Vagina (tissue), 2 donors: ENCODE results near the gene TNS3. TPM values are rescaled to one million over a fixed set of nuclear protein-coding genes. Genes with fewer than 3 reads are reported as not detected.
"Not testable (repeated sequence)": the region's sequence is repeated elsewhere in the genome, so short reads cannot be mapped to it uniquely, and the experiment has no call there.

Experiments
- DNase-seq, 2 donors: peaks; one replicate each; pipeline ENCODE4 v3.0.0-alpha.2; 2017; ENCODE audit errors: extremely low spot score in 2 of 2
- H3K27ac ChIP-seq: fragments of 200-600 bp; sonication (generic); one replicate; pipeline ENCODE4 v1.5.1; 2019
- H3K27me3 ChIP-seq: fragments of 200-600 bp; sonication (generic); one replicate; pipeline ENCODE4 v1.5.1; 2019
- H3K36me3 ChIP-seq, 2 donors: fragments of 200-600 bp; sonication (generic); one replicate each; pipeline ENCODE4 v1.5.1; 2017 to 2019
- H3K4me1 ChIP-seq: fragments of 200-600 bp; sonication (generic); one replicate; pipeline ENCODE4 v1.5.1; 2019
- H3K4me3 ChIP-seq, 2 donors: fragments of 200-600 bp; sonication (generic); 1 replicate in 1 of 2; 2 replicates in 1 of 2; pipeline ENCODE4 v1.5.1; 2016 to 2019
- H3K9me3 ChIP-seq: fragments of 200-600 bp; sonication (generic); one replicate; pipeline ENCODE4 v1.5.1; 2019
- CTCF ChIP-seq, 3 experiments: fragments of 450-650 bp in 2 of 3; fragments of 200-600 bp in 1 of 3; sonication (generic) in 1 of 3; IDR thresholded peaks; one replicate each; pipeline ENCODE4 v1.5.1; 2017 to 2019; ENCODE audit warnings: antibody characterized with exemption in 3 of 3, mild to moderate bottlenecking in 2 of 3, moderate library complexity in 2 of 3
- POLR2A ChIP-seq, 2 donors: fragments of 450-650 bp; IDR thresholded peaks; one replicate each; pipeline ENCODE4 v1.6.1; 2017; ENCODE audit warnings: antibody characterized with exemption in 2 of 2, mild to moderate bottlenecking in 2 of 2, moderate library complexity in 2 of 2
- POLR2AphosphoS5 ChIP-seq, 2 donors: sonication (generic); formaldehyde crosslinking; IDR thresholded peaks; one replicate each; pipeline ENCODE4 v1.9.0; 2017; ENCODE audit warnings: antibody characterized with exemption in 2 of 2, mild to moderate bottlenecking in 2 of 2, low read depth in 1 of 2; ENCODE audit not compliant: insufficient read depth in 1 of 2
- intact Hi-C: fragments of 100-400 bp; cut with DNase I; formaldehyde crosslinking; loops from one replicate; pipeline ENCODE4 v1.15.1; 2023
- total RNA-seq: library from RNA; depleted of rRNA; stranded (reverse); fragments of >200 nt; gene quantifications from one replicate; pipeline ENCODE4 v1.2.3, GENCODE V29; 2016

Gene TNS3
- total RNA-seq, 1 donor from 2014 or later = 36.8 TPM

DNA sequence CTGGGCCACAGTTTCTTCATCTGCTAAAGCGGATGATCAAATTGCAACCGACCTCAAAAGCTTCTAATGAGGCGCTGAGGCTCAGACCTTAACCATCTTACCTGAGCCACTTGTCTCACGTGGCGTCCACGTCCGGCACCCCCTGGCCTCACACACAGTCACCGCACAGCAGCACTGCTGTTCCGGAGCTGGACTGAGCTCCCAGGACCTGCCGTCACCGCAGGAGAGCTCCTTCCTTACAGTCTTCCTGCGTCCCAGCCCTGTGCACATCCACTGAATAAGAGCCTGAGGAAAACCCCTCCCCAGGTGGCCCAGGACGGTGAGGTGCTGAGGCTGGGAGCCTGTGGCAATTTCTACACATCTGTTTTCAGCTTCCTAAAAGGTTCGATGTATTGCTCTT, 35.7 kb downstream of the TNS3 start:
- Histone ChIP-seq H3K36me3 (no peaks in the 10 kb centered on the region), H3K27me3 (no peaks in the 10 kb centered on the region), H3K9me3 (no peaks in the 10 kb centered on the region), H3K27ac (no peak overlapping the region), H3K4me1 (peaks cover 5% of the 10 kb centered on the region), H3K4me3 (no peak overlapping the region)
- no peak for TF ChIP-seq CTCF (IDR thresholded peaks at IDR 0.05)
- no peak for TF ChIP-seq POLR2A (IDR thresholded peaks at IDR 0.05)
- no peak for TF ChIP-seq POLR2AphosphoS5 (IDR thresholded peaks at IDR 0.05; ENCODE audit: insufficient read depth in 1 of 2, low read depth in 1 of 2)
- no peak for DNase-seq
- intact Hi-C loops = no loop called here

- Histone ChIP-seq H3K27ac (no peak overlapping the region), H3K4me3 (no peak overlapping the region), H3K9me3 (no peaks in the 10 kb centered on the region), H3K4me1 (peaks cover 3% of the 10 kb centered on the region), H3K36me3 (no peaks in the 10 kb centered on the region), H3K27me3 (no peaks in the 10 kb centered on the region)
- TF ChIP-seq CTCF (IDR thresholded peaks at IDR 0.05) (no peak), POLR2A (IDR thresholded peaks at IDR 0.05) (no peak), POLR2AphosphoS5 (IDR thresholded peaks at IDR 0.05; ENCODE audit: insufficient read depth in 1 of 2, low read depth in 1 of 2) (no peak)
- no peak for DNase-seq
- intact Hi-C loops = no loop called here
These were observed 37.5 kb downstream of the TNS3 start for GRCh38 chr7:47544416-47544815.

DNA sequence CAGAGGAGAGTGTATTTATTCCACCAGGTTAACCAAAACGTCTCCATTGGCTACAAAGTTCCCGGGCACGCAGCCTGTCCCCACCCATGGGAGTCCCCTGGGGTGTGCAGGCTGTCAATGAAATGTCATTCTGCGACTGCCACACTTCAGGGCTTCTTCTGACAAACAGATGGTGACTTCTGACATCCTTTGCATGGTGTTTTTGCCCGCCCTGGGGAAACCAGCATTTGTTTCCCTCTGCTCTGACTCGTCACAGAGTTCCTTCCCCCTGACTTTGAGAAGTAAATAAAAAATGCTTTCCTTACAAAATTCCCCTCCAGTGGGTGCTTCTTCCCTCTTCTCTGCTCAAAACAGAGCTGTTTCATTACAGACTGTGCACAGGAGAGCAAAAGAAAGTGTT, 38.2 kb downstream of the TNS3 start:
- intact Hi-C loops = no loop called here
- no peak for TF ChIP-seq POLR2A (IDR thresholded peaks at IDR 0.05)
- no peak for TF ChIP-seq CTCF (IDR thresholded peaks at IDR 0.05)
- no peak for TF ChIP-seq POLR2AphosphoS5 (IDR thresholded peaks at IDR 0.05; ENCODE audit: insufficient read depth in 1 of 2, low read depth in 1 of 2)
- no peak for DNase-seq

DNA sequence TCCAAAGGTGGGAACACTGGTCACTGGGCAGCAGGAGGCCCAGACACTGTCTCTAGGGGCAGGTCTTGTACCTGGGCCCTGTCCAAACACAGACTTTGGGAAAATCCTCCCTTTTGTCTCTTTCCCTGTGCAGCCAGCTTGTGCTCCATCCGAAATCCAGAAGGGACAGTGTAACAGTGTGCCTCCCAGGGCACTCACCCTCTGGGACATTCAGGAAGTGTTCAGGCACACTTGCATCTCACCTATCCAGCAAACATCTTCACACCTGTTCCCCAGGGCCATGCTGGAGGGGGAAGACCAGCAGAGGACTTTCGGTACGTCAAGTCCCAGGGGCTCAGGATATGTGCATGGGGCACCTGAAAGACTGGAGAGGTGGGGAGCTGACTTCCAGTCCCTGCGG, 38.9 kb downstream of the TNS3 start:
- H3K27me3 ChIP-seq = no peaks in the 10 kb centered on the region
- no peak overlapping the region for H3K27ac ChIP-seq
- TF ChIP-seq POLR2AphosphoS5 (IDR thresholded peaks at IDR 0.05; ENCODE audit: insufficient read depth in 1 of 2, low read depth in 1 of 2) (no peak), POLR2A (IDR thresholded peaks at IDR 0.05) (no peak), CTCF (IDR thresholded peaks at IDR 0.05) (no peak)
- peaks cover 15% of the 10 kb centered on the region for H3K4me1 ChIP-seq
- intact Hi-C loops = no loop called here
- H3K9me3 ChIP-seq = no peaks in the 10 kb centered on the region
- no peak overlapping the region for H3K4me3 ChIP-seq
- no peak for DNase-seq
- no peaks in the 10 kb centered on the region for H3K36me3 ChIP-seq

More for the DNA sequence above, 38.2 kb downstream of the TNS3 start:
- Histone ChIP-seq H3K36me3 (no peaks in the 10 kb centered on the region), H3K27ac (no peak overlapping the region), H3K27me3 (no peaks in the 10 kb centered on the region), H3K4me3 (no peak overlapping the region), H3K4me1 (peaks cover 9% of the 10 kb centered on the region), H3K9me3 (no peaks in the 10 kb centered on the region)

DNA sequence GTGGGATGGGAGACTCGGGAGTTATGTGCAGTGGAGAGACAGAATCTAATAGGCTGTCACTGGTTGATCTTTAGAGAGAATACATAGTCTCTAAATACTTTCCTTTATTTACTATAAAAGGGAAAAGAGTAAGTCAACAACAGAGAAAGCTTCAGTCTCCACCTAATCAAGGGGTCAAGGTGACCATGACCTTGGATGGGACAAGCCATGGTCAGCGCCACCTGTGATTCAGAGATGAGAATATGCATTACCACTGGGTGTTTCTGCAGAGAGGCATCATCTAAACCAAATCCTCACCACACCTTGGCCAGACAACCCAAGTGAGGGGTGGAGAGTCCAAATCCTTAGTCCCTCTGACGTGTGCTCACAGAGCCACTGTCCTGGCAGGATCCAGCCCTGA, 39.9 kb downstream of the TNS3 start:
- DNase-seq = no peak
- Histone ChIP-seq H3K4me3 (no peak overlapping the region), H3K27ac (no peak overlapping the region), H3K9me3 (no peaks in the 10 kb centered on the region), H3K4me1 (peaks cover 25% of the 10 kb centered on the region), H3K27me3 (no peaks in the 10 kb centered on the region), H3K36me3 (no peaks in the 10 kb centered on the region)
- no peak for TF ChIP-seq POLR2AphosphoS5 (IDR thresholded peaks at IDR 0.05; ENCODE audit: insufficient read depth in 1 of 2, low read depth in 1 of 2)
- no peak for TF ChIP-seq CTCF (IDR thresholded peaks at IDR 0.05)
- no peak for TF ChIP-seq POLR2A (IDR thresholded peaks at IDR 0.05)
- intact Hi-C loops = no loop called here

- not testable (repeated sequence) for H3K9me3 ChIP-seq
These were observed 40.4 kb downstream of the TNS3 start for GRCh38 chr7:47541485-47541884.

More at GRCh38 chr7:47541485-47541884, 40.4 kb downstream of the TNS3 start:
- peaks cover 29% of the 10 kb centered on the region for H3K4me1 ChIP-seq
- H3K36me3 ChIP-seq, DNase-seq, H3K27me3 ChIP-seq, H3K4me3 ChIP-seq, intact Hi-C loops, H3K27ac ChIP-seq: not testable (repeated sequence)
